T-helper 2 cell treated with Interferon-gamma antibody and Interleukin-4, amounts not matched to agents 5 μg/mL and 100 μg/mL, for 36 hours (primary cell): ENCODE data around the gene TBX4.

Experiments
- DNase-seq: peaks from one replicate; pipeline ENCODE4 v3.0.0; 2021; ENCODE audit warnings: low spot score
- H3K27ac Mint-ChIP-seq: one replicate; pipeline ENCODE4 v1.8.0; 2021; ENCODE audit warnings: mild to moderate bottlenecking, mixed read lengths
- H3K27me3 Mint-ChIP-seq: one replicate; pipeline ENCODE4 v1.8.0; 2021; ENCODE audit warnings: low read depth, mixed read lengths
- H3K36me3 Mint-ChIP-seq: one replicate; pipeline ENCODE4 v1.8.0; 2021; ENCODE audit warnings: low read depth, mixed read lengths
- H3K4me1 Mint-ChIP-seq: one replicate; pipeline ENCODE4 v1.8.0; 2021; ENCODE audit warnings: low read depth, mixed read lengths
- H3K4me3 Mint-ChIP-seq: one replicate; pipeline ENCODE4 v1.8.0; 2022; ENCODE audit warnings: mild to moderate bottlenecking, moderate library complexity, mixed read lengths
- H3K9me3 Mint-ChIP-seq: one replicate; pipeline ENCODE4 v1.8.0; 2021; ENCODE audit warnings: mixed read lengths

Gene TBX4

DNA sequence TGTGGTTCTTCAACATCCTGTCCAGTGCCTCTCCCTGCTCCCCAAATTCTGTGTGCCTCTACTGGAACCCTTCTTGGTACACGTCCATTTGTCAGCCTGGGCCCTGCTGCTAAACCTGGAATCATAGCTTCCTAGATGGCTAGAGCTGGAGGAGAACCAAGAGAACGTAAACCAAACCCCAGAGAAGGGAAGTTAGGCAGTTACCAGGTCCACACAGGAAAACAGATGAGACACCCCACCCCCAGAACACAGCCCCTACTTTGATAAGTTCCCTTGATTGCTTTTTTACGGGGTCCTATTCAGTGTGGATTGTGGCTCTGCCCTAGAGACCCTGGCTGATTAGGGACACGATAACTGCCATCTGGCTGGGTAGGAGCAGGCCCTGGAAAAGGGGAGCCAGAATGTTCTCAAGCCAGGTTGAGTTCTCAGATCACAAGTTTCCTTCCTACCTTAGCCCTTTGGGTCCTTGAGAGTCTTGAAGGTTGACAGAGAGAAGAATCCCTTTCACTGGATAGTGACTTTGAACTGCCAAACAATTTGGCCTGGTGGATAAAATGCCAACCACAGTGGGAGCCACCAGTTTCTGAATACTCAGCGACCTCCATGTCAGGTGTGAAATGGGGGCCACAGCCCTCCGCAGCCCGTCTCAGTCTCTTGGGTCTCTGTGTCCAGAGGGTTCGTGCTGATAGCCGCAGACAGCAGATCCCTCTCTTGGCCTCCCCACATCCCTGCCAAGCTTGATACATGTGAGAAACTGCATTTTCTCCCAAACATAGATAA, 7.9 kb downstream of the TBX4 start:
- peaks cover 4% of the 10 kb centered on the region for H3K4me1 Mint-ChIP-seq
- peaks cover 3% of the 10 kb centered on the region for H3K36me3 Mint-ChIP-seq
- no peak for DNase-seq
- H3K27ac Mint-ChIP-seq, result no peak overlapping the region
- peaks cover 78% of the 10 kb centered on the region for H3K27me3 Mint-ChIP-seq
- no peaks in the 10 kb centered on the region for H3K9me3 Mint-ChIP-seq
- no peak overlapping the region for H3K4me3 Mint-ChIP-seq

DNA sequence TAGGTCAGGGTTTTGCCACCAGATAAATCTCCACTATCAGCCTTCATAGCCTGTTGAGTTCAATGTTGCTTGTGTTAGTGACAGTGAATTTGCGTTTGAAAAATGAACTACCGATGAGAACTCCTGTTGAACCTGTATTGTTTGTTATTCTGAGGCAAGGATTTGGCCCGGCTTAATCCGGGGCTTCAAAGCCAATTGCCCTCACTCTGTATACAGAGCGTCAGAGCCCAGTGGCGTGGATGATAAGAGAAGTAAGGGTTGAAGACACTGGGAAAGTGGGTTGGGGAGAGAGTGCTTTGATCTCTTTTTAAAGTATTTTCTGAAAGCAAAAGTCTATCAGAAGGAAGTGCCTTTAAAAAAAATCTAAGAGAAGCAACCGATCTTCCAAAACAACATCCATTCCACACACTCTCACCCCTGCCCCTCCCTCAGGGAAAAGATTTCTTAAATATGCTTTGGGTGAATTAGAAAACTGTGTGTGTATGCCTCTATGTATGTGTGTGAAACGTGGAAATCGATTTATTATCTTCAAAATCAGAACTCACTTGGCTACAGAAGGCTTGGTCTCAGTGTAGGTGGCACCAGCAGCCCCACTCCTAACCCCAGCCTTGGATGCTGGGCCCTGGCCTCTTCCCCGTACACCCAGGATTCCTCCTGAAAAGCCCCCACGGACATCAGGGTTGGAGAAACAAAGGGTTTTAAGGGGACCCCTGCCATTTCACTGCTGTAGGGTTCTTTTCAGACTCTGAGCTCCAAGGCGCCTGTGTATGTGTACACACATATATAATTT, 8.8 kb downstream of the TBX4 start:
- Mint-ChIP-seq H3K4me3 (no peak overlapping the region), H3K9me3 (no peaks in the 10 kb centered on the region), H3K27ac (no peak overlapping the region), H3K36me3 (peaks cover 3% of the 10 kb centered on the region), H3K27me3 (peaks cover 72% of the 10 kb centered on the region), H3K4me1 (peaks cover 4% of the 10 kb centered on the region)
- DNase-seq, result no peak

DNA sequence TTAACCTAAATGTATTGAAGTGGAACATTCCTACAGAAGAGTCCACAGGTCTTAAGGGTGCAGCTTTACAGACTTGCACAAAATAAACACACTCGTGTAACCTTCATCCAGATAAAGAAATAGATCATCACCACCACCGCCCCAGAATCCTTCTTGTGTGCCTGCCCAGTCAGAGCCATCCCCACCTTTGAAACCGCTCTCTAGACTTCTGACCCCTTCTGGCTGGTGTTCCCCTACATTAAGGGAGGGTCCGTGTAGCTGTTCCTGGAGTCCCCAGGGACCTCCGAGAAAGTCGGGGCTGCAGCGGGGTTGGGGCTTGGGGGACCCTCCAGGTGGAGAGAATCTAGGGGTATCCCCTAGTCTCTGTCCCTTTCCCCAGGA, 9.4 kb downstream of the TBX4 start:
- peaks cover 4% of the 10 kb centered on the region for H3K4me1 Mint-ChIP-seq
- no peak overlapping the region for H3K4me3 Mint-ChIP-seq
- peaks cover 75% of the 10 kb centered on the region for H3K27me3 Mint-ChIP-seq
- H3K9me3 Mint-ChIP-seq, result no peaks in the 10 kb centered on the region
- peaks cover 3% of the 10 kb centered on the region for H3K36me3 Mint-ChIP-seq
- no peak for DNase-seq
- H3K27ac Mint-ChIP-seq, result no peak overlapping the region

DNA sequence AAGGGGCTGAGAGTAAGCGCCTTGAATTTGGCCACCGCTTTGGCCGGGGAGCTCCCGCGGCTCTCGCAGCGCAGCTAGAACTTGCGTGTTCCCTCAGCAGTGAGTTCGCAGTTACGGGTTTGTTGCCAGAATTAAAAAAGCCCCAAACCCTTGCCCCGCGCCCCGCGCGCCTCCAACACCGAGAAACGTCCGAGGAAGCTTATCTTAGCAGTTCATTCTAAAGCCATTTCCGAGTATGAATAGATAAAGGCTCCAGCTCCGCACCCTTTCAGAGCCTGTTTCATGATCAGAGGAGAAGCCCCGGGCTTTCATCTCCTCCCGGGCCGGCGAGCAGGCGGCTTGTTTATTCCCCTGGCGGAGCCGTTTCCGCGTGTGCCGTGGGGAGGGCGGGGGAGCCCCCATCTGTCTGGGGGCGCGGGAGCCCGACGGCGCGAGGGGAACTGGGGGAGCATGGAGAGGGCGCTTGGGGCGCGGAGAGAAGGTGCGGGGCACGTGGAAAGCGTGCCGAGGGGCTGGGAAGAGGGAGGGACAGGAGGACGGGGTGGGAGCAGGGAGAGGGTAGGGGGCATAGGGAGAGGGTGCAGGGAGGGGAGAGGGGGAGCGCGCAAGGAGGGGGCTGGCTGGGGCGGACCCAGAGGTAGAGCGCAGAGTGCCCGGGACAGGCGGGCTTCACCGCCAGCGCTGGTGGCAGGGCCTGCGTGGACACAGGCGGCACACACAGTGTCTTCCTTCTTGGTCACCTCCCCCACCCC, 9.9 kb downstream of the TBX4 start:
- H3K27ac Mint-ChIP-seq, result no peak overlapping the region
- no peak overlapping the region for H3K4me3 Mint-ChIP-seq
- DNase-seq, result no peak
- peaks cover 4% of the 10 kb centered on the region for H3K4me1 Mint-ChIP-seq
- H3K36me3 Mint-ChIP-seq, result peaks cover 3% of the 10 kb centered on the region
- H3K9me3 Mint-ChIP-seq, result no peaks in the 10 kb centered on the region
- peaks cover 69% of the 10 kb centered on the region for H3K27me3 Mint-ChIP-seq

DNA sequence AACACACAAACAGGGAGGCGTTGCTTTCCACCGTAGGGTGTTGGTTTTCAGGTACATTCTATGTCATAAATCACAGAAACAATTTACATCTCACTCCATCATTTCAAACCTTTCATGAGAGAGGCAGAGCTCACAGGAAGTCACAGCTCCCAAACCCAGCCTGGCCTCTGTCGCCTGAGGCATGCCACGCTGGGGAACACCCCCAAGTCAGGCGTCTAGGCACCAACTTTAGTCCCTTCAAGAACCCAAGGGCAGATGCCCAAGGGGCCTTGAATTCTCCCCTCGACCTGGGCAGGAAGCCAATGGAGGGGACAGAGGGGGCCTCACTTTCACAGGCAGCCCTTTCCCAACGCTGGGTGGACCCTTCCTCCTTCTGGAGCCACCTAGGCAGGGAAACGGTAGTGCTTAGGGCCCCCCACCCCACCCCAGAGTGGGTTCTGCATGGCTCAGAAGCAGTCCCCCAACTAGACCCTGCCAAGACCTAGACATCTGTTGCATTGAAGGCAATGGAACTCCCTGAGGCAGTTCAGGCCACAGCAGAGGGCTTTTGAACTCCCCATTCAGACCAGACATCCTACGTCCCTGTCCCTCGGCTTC, 10.6 kb downstream of the TBX4 start:
- H3K27ac Mint-ChIP-seq, result no peak overlapping the region
- peaks cover 64% of the 10 kb centered on the region for H3K27me3 Mint-ChIP-seq
- H3K9me3 Mint-ChIP-seq, result no peaks in the 10 kb centered on the region
- no peak overlapping the region for H3K4me3 Mint-ChIP-seq
- no peaks in the 10 kb centered on the region for H3K36me3 Mint-ChIP-seq
- H3K4me1 Mint-ChIP-seq, result peaks cover under 1% of the 10 kb centered on the region
- no peak for DNase-seq

DNA sequence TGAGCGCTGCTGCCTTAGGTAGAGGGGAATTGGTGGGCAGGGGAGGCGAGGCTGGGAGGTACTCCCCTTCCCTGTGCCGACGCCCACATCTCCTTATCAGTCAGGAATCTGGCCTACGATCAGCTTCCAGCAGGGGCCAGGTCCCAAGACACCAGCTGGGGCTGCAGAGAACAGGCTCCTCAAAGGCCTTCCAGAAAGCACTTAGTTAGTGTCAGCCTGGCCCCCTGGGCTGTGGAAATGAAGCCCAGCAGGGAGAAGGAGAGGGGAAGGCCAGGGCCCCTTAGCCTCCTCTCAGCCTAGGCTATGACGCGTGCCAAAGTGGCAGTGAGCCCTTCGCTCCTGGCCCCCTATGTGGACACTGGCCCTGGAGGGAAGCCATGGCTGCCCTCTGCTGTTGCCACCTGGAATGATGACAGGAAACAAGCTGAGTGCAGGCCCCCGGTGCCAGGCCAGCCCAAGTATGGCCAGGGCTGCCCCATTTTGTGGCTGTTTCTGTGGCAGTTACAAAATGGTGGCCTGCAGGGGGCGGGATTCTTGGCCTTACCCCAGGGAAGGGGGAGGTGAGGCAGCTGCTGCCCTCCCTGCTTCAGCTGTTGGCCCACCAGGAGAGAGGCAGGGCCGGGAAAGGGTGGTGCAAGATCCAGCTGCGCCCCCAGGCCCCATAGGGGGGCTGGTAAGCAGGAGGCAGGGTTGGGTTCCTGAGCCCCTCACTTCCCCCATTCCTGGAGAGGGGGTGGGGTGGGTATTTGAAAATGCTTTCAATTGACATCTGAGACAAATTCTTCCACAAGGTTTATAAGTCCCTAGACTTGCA, 11.3 kb downstream of the TBX4 start:
- DNase-seq, result no peak
- H3K27ac Mint-ChIP-seq, result no peak overlapping the region
- H3K4me1 Mint-ChIP-seq, result no peaks in the 10 kb centered on the region
- peaks cover 56% of the 10 kb centered on the region for H3K27me3 Mint-ChIP-seq
- no peak overlapping the region for H3K4me3 Mint-ChIP-seq
- H3K9me3 Mint-ChIP-seq, result no peaks in the 10 kb centered on the region
- H3K36me3 Mint-ChIP-seq, result no peaks in the 10 kb centered on the region

DNA sequence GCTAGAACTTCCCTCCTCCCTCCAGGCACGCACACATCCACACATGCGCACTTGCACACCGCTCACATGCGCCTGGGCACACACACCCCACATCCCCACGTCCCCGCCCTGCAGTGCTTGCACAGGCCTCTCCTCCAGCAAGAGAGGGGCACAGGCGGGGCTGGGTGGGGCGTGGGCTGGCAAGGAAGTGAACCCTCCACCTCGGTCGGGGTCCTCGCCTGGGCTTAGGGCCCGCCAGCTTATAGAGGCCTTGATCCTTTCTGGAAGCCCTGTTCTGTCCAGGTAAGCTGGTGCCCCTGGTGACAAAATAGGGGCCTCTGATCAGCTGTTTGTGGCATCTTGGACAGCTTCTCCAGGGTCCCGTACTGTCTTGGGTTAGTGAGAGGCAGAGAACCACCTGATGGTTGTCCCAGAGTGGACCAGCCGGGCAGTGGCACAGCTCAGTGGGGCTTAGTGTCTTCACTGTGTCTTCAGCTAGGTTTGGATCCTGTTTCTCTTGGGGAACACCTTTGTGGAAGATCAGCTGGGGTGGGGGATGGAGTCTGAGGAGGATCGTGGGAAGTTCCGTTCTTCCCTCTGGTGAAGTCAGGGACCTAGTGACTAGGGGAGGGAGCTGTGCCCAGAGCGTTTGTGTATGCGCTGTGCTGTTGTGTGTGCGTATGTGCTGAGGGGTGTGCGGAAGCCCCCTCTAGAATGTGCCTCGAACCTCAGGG, 12.1 kb downstream of the TBX4 start:
- H3K4me1 Mint-ChIP-seq, result no peaks in the 10 kb centered on the region
- peaks cover 49% of the 10 kb centered on the region for H3K27me3 Mint-ChIP-seq
- no peaks in the 10 kb centered on the region for H3K36me3 Mint-ChIP-seq
- DNase-seq, result no peak
- H3K27ac Mint-ChIP-seq, result no peak overlapping the region
- H3K9me3 Mint-ChIP-seq, result no peaks in the 10 kb centered on the region
- no peak overlapping the region for H3K4me3 Mint-ChIP-seq

DNA sequence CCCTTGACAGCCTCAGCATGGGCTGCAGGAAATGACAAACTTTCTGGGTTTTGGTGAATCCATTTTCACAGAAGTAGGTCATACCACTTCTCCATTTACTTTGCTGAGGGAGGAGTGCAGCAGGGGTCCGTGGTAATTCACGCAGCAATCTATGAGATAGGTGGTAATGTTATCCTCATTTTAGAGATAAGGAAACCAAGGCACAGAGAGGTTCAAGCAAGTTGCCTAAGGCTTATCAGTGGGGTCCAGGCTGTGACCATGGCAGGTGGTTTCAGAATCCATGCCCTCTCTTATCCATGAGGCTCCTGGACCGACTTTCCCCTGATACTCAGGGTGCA, 12.6 kb downstream of the TBX4 start:
- peaks cover 44% of the 10 kb centered on the region for H3K27me3 Mint-ChIP-seq
- no peaks in the 10 kb centered on the region for H3K36me3 Mint-ChIP-seq
- H3K27ac Mint-ChIP-seq, result no peak overlapping the region

DNA sequence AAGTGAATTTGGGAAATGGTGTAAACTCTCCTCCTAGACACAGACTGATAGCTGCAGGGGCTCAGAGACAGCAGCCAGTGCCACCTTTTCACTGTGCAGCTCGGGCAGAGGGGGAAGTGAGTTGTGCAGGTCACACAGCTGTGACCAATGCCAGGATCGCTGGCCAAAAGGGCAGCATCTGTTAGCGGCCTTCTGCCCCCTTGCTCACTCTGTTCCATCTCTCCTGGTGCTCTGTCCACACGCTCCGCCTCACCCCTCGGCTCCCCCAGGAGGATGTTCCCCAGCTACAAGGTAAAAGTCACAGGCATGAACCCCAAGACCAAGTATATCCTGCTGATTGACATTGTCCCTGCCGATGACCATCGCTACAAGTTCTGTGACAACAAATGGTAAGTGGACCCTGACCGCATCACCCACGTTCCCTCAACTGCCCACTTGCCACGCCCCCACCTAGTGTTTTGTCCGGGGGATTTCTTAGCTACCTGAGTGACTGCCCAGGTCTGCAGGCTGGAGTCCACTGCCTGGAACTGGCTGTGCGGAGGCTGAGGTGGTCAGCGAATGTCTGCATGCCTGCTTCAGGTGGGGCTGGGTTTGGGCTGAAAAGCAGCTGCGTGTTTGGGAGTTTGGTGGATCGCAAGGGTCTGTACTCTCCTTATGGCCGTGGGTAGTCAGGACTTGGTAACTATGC, 13.5 kb downstream of the TBX4 start:
- DNase-seq, result no peak
- Mint-ChIP-seq H3K36me3 (no peaks in the 10 kb centered on the region), H3K4me1 (no peaks in the 10 kb centered on the region), H3K27ac (no peak overlapping the region), H3K4me3 (no peak overlapping the region), H3K27me3 (peaks cover 35% of the 10 kb centered on the region), H3K9me3 (no peaks in the 10 kb centered on the region)

More for the DNA sequence above, 12.6 kb downstream of the TBX4 start:
- H3K4me3 Mint-ChIP-seq, result no peak overlapping the region
- no peaks in the 10 kb centered on the region for H3K9me3 Mint-ChIP-seq
- DNase-seq, result no peak
- no peaks in the 10 kb centered on the region for H3K4me1 Mint-ChIP-seq

DNA sequence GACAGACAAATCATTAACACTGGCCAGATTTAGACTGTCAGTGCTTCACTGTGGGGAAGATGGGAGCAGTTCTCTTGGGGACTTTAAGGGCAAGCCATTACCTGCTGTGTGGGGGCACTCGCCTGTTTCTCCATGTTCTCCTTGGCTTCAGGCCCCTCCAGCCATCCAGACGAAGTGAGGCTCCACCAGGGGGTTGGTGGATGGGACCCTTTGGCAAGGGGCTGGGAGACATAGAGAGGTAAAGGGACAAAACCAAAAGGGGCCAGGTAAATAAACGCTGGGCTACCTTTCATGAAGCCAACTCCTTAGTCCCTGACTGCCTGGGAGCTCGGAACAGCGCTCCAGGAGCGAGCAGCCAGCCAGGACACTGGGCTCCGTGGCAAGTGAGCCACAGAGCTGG, 14.0 kb downstream of the TBX4 start:
- H3K4me3 Mint-ChIP-seq, result no peak overlapping the region
- H3K4me1 Mint-ChIP-seq, result no peaks in the 10 kb centered on the region
- H3K36me3 Mint-ChIP-seq, result no peaks in the 10 kb centered on the region
- H3K9me3 Mint-ChIP-seq, result no peaks in the 10 kb centered on the region
- peaks cover 29% of the 10 kb centered on the region for H3K27me3 Mint-ChIP-seq
- no peak overlapping the region for H3K27ac Mint-ChIP-seq
- no peak for DNase-seq

DNA sequence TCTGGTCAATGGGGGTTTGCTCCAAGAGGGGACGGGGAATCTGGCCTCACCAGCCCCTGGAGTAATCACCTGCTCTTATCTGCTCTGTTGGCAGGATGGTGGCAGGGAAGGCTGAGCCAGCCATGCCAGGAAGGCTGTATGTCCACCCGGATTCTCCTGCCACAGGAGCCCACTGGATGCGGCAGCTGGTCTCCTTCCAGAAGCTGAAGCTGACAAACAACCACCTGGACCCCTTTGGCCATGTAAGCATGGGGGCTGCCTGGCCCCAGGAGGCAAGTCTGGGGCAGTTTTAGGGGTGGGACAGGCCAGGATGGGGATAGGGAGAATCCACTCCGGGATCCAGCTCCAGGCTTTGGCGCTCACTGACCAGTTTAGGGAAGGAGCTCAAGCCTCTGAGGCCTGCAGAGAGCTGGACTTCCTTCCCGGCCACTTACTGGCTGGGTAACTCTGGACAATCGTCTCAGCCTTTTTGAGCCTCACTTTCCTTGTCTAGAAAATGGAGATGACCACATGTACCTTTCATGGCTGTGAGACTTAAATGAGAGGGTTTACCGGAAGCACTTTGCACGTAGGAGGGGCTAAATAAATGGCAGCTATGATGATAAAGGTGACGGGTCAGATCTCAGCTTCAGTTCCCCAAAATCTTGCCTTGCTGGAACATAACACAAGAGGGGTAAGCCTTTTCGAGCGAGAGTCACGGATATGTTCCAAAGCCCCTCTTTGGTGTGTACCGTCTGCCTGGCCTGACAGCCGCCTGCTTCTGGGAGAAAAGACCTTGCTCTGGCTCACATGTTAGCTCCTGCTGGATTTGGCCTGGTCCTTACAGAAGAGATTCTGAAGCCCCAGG, 15.4 kb downstream of the TBX4 start:
- Mint-ChIP-seq H3K27ac (no peak overlapping the region), H3K4me1 (no peaks in the 10 kb centered on the region), H3K4me3 (no peak overlapping the region), H3K9me3 (no peaks in the 10 kb centered on the region), H3K36me3 (no peaks in the 10 kb centered on the region), H3K27me3 (peaks cover 19% of the 10 kb centered on the region)
- no peak for DNase-seq
